ENCODE data around the gene MAGI1.
"Not testable (repeated sequence)": the region's sequence is repeated elsewhere in the genome, so short reads cannot be mapped to it uniquely, and the experiment has no call there.

The MAGI1 gene

DNA sequence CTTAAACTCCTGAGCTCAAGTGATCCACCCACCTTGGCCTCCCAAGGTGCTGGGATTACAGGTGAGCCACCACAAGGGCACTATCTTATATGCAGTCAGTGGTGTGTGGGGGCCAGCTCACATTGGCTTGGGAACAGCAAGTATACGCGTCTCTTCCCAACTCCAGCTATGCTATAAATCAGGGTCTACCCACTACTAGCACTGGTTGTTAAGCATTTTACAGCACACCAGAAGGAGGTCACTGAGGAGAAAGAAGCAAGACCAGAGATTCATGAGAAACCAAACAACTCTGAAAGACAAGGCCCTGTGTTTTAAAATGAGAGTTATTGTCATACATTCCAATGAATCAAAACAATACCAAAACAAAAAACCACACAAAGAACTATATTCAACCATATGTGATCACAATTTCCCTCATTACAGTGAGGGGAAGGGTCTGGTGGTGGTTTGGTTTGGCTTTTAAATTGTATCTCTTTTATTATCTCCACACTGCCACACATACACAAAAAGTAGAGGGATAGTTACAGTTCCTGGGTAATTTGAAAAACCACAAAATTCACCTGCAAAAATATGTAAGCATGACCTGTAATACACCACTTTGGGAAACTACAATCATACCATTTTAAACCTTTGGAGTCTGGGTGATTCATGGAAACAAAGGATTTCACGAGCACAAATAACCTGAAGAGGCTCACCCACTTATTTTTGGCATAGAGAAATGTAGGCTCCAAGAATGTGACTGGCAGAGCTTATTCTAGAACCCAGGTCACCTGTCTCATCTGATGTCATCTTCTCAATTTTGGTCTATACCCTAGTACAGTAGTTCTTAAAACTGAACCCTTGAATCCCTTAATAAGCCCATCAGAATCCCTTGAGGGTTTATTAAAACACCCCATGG, 5.2 kb downstream of the MAGI1 start:
- no peak overlapping the region for H3K4me3 ChIP-seq (ENCODE audit: low read length)
- TF ChIP-seq, protein P1, sequence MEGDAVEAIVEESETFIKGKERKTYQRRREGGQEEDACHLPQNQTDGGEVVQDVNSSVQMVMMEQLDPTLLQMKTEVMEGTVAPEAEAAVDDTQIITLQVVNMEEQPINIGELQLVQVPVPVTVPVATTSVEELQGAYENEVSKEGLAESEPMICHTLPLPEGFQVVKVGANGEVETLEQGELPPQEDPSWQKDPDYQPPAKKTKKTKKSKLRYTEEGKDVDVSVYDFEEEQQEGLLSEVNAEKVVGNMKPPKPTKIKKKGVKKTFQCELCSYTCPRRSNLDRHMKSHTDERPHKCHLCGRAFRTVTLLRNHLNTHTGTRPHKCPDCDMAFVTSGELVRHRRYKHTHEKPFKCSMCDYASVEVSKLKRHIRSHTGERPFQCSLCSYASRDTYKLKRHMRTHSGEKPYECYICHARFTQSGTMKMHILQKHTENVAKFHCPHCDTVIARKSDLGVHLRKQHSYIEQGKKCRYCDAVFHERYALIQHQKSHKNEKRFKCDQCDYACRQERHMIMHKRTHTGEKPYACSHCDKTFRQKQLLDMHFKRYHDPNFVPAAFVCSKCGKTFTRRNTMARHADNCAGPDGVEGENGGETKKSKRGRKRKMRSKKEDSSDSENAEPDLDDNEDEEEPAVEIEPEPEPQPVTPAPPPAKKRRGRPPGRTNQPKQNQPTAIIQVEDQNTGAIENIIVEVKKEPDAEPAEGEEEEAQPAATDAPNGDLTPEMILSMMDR (conservative IDR thresholded peaks at IDR 0.05; ENCODE audit: low read depth, low read length), result no peak
- DNase-seq (ENCODE audit: low read depth), result no peak

DNA sequence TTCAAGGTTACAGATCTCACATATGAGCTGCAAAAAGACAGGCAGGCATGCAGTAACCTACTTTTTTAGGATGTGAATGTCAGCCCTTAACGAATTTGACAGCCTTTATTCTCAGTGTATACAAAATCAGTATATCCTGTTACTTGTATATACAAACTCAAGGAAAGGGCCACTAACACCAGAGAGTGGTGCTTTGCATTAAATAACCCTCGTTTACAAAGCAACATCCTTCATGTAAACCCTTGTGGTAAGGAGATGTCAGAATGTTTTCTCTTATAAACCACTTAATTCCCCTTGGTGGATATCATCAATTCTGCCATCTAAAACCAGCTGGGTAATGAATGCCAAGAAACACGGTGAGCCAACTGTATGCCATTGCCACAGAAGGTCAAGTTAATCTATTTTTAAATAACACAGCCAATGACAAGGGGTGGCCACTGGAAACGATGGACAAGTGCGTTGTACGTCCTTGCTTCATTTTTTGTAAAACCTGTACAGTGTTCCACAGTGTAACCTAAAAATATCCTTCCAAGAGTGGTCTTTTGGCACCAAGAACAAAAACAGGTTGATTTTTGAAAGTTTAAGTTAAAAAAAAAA, 7.5 kb downstream of the MAGI1 start:
- TF ChIP-seq, protein P1 (conservative IDR thresholded peaks at IDR 0.05; ENCODE audit: low read depth, low read length), result no peak
- no peak for DNase-seq (ENCODE audit: low read depth)
- H3K4me3 ChIP-seq (ENCODE audit: low read length), result no peak overlapping the region

DNA sequence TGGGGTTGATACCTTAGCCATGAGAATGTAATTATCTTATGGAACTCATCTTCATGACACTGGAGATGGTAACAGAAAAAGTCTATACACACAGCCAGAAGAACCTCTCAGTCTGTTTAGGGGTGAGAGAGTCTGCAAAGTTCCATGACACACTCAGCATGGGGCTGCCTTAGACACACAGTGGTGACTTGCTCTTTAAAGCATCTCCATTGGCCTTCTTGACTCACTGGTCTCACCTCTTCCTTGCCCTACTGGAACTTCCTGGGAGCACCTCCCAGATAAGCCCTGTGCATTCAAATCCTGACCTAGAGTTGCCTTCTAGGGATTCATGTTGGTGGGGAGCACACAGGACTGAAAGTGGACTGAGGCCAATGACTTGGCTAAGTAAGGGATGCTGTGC, 9.3 kb downstream of the MAGI1 start:
- no peak for DNase-seq (ENCODE audit: low read depth)
- no peak overlapping the region for H3K4me3 ChIP-seq (ENCODE audit: low read length)
- TF ChIP-seq, protein P1 (conservative IDR thresholded peaks at IDR 0.05; ENCODE audit: low read depth, low read length), result no peak

DNA sequence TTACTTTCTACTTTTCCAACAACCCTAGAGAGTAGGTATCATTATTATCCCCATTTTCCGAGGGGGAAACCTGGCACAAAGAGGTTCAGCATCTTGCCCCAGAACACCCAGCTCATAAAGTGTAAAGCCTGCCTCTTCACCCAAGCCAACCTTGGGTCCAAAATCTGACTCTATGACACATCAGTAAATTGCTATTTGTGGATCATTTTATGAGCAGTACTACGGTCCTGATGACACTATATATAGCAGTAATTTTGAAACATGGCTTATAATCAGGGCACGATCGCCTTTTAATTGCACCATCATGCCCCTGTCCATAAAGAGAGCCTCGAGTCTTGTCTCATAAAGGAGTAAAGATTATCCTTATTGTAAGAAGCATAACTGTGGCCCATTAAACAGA, 9.7 kb downstream of the MAGI1 start:
- TF ChIP-seq, protein P1 (conservative IDR thresholded peaks at IDR 0.05; ENCODE audit: low read depth, low read length), result no peak
- DNase-seq (ENCODE audit: low read depth), result no peak

DNA sequence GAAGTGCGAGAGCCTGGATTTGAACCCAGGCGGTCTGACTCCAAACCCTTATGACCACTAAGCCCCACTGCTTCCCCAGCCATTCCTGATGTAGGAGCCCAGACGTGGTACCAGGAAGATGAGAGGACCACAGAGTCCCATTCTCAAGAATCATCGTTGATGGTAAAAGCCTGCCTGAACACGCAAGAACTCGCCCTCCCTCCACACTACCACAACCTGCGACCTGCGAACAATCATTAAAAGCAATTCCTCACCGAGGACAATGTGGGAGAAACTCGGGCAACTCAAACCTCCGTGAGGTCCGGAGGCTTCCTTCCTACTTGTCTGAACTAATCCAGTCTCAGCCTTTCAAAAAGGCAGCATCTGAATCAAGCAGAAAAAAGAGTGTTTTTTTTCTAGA, 10.3 kb downstream of the MAGI1 start:
- no peak for DNase-seq (ENCODE audit: low read depth)
- TF ChIP-seq, protein P1 (conservative IDR thresholded peaks at IDR 0.05; ENCODE audit: low read depth, low read length), result no peak
- no peak overlapping the region for H3K4me3 ChIP-seq (ENCODE audit: low read length)

More for the DNA sequence above, 9.7 kb downstream of the MAGI1 start:
- no peak overlapping the region for H3K4me3 ChIP-seq (ENCODE audit: low read length)

DNA sequence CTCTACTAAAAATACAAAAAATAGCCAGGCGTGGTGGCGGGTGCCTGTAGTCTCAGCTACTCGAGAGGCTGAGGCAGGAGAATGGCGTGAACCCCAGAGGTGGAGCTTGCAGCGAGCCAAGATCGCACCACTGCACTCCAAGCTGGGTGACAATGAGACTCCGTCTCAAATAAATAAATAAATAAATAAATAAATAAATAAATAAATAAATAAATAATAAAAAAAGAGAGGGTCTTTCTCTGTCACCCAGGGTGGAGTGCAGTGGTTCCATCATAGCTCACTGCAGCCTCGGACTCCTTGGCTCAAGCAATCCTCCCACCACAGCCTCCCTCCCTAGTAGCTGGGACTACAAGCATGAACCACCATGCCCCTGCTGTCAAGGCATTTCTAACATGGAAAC, 11.6 kb downstream of the MAGI1 start:
- not testable (repeated sequence) for DNase-seq (ENCODE audit: low read depth)

DNA sequence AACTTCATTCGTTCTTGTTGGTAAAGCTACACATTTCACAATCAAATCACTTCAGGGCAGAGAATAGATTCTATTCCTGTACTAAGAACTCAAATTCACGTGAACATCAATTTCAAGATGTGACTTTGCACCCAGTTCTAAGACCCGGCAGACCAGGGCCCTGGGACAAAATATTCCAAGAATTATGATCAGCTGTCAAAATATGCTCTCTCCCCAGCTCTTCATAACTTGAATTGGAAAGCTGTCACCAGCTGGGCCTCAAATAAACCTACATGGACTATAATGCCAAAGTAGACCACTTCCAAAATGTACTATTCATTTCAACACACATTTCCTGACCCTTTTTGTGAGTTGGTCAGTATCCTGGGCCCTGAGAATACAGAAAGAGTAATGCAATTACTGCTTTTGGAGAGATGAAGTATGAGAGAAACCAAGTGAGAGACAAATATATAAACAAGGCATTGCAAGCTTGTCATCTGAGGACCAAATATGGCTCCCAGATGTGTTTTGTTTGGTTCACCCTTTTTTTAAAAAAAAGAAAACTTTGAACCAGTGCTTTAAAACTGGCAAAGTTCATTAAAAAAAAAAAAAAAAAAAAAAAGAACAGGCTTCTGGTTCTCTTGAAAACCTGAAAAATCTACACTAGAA, 14.9 kb downstream of the MAGI1 start:
- no peak for DNase-seq (ENCODE audit: low read depth)
- TF ChIP-seq, protein P1 (conservative IDR thresholded peaks at IDR 0.05; ENCODE audit: low read depth, low read length), result no peak
- H3K4me3 ChIP-seq (ENCODE audit: low read length), result no peak overlapping the region

More for the DNA sequence above, 11.6 kb downstream of the MAGI1 start:
- not testable (repeated sequence) for H3K4me3 ChIP-seq (ENCODE audit: low read length)
